DOHH2 (cell line): Measurements from ENCODE around the gene ZSCAN21.

ENCODE experiments used
- EZH2phosphoT487 ChIP-seq: fragments of 200-600 bp; sonication (generic); IDR thresholded peaks from 2 replicates; pipeline ENCODE4 v1.6.1; 2017; ENCODE audit warnings: borderline replicate concordance, mild to moderate bottlenecking, antibody characterized with exemption, low read length, moderate library complexity, mixed read lengths
- TF ChIP-seq, protein P1 (sequence below): fragments of 200-600 bp; sonication (generic); IDR thresholded peaks from one replicate; pipeline ENCODE4 v1.5.1; 2014; ENCODE audit warnings: antibody characterized with exemption, mild to moderate bottlenecking, low read depth, low read length; ENCODE audit not compliant: poor library complexity, severe bottlenecking

DNA sequence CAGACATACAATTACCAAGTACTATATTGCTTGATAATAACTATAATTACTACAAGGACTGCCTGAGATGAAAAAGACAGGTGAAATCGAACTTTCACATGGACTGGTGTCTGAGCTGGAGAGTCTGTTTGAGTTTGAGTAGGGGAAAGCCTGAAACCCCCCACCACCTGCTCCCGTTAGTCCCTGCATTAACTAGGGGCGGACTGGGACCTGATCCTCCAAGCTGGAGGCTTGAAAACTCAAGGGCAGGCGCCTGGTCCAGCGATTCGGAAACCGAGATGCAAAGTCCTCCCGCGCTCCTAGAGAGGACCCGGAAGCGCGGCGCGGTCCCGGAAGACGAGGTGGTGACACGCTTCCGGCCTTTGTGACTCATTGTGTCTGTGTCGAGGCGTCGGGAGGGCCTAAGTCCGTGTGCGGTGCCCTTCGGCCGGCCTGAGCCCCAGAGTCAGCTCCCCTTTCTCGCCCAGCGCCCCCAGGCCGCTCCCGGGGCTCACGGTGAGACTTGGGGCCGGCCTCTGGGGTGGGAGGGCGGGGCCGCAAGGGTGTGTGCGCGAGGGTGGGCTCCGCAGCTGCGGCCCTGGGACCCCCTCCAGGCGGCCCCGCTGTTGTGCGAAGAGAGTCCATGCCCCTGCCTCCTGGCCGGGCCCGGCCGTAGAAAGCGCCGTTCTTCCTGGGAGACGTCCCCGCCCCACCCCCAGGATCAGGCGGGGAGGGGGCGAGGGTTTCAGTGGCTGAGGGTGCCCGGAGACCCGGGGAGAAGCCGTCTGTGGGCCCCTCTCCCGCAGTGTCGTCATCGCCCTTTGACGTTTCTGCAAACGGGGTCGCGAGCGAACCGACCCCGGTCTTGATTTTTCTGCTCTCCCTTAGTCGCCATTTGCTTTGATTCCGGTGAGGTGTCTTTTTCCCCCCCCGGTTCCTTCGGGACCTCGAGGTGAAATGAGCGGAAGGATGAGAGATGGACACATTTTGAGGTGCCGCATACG is 34.1 kb upstream of the ZSCAN21 start, which contains the start of gene ZKSCAN1:
- TF ChIP-seq EZH2phosphoT487 = no peak
- TF ChIP-seq, protein P1, sequence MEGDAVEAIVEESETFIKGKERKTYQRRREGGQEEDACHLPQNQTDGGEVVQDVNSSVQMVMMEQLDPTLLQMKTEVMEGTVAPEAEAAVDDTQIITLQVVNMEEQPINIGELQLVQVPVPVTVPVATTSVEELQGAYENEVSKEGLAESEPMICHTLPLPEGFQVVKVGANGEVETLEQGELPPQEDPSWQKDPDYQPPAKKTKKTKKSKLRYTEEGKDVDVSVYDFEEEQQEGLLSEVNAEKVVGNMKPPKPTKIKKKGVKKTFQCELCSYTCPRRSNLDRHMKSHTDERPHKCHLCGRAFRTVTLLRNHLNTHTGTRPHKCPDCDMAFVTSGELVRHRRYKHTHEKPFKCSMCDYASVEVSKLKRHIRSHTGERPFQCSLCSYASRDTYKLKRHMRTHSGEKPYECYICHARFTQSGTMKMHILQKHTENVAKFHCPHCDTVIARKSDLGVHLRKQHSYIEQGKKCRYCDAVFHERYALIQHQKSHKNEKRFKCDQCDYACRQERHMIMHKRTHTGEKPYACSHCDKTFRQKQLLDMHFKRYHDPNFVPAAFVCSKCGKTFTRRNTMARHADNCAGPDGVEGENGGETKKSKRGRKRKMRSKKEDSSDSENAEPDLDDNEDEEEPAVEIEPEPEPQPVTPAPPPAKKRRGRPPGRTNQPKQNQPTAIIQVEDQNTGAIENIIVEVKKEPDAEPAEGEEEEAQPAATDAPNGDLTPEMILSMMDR = no peak
